NCI-H146 (cell line): ENCODE data around the gene LPIN3.
A peak's percentile ranks its signal among the peaks of the same experiment; 100 is the strongest.
"Not testable (repeated sequence)": the region's sequence is repeated elsewhere in the genome, so short reads cannot be mapped to it uniquely, and the experiment has no call there.

Experiments
- DNase-seq: peaks from one replicate; lab custom pipeline; 2025; lab: John Stamatoyannopoulos, UW

Gene LPIN3, protein sequence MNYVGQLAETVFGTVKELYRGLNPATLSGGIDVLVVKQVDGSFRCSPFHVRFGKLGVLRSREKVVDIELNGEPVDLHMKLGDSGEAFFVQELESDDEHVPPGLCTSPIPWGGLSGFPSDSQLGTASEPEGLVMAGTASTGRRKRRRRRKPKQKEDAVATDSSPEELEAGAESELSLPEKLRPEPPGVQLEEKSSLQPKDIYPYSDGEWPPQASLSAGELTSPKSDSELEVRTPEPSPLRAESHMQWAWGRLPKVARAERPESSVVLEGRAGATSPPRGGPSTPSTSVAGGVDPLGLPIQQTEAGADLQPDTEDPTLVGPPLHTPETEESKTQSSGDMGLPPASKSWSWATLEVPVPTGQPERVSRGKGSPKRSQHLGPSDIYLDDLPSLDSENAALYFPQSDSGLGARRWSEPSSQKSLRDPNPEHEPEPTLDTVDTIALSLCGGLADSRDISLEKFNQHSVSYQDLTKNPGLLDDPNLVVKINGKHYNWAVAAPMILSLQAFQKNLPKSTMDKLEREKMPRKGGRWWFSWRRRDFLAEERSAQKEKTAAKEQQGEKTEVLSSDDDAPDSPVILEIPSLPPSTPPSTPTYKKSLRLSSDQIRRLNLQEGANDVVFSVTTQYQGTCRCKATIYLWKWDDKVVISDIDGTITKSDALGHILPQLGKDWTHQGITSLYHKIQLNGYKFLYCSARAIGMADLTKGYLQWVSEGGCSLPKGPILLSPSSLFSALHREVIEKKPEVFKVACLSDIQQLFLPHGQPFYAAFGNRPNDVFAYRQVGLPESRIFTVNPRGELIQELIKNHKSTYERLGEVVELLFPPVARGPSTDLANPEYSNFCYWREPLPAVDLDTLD

DNA sequence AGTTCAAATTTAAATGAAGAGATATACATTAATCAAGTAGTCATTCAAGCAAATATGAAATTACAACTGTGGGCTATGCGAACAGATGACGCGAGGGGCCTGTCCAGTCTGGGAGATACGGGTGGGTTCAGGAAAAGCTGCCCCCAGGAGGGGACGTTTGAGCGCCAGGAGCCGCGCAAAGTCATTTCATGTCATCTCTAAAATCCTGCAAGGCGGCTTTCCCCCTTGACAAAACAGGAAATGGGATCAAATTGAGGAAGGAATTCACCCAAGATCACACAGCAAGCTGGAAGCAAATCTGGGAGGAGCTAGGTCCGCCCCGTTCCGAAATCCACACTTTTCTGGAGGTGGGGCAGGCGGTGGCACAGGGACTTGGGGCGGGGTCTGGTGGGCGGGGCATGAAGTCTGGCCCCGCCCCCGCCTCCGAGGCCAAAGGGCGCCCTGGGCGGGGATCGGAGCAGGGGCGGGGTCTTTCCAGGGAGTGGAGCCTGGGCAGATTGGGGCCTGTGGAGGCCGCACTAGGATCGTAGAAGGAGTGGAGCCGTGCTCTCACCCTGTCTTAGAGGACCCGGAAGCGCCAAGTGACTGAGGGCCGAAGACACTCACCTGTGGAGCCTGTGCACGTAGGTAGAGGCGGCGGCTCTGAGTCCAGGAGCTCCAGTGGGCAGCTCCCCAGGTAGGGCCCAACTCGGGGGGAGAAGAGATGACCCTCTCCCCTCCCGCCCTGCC, at the start of gene LPIN3:
TSS of gene LPIN3 (plus strand) at position 495 of the 729 bp plus-strand sequence. CDS start 4,983 bp downstream, outside the sequence.
- peak; percentile 93 for DNase-seq

DNA sequence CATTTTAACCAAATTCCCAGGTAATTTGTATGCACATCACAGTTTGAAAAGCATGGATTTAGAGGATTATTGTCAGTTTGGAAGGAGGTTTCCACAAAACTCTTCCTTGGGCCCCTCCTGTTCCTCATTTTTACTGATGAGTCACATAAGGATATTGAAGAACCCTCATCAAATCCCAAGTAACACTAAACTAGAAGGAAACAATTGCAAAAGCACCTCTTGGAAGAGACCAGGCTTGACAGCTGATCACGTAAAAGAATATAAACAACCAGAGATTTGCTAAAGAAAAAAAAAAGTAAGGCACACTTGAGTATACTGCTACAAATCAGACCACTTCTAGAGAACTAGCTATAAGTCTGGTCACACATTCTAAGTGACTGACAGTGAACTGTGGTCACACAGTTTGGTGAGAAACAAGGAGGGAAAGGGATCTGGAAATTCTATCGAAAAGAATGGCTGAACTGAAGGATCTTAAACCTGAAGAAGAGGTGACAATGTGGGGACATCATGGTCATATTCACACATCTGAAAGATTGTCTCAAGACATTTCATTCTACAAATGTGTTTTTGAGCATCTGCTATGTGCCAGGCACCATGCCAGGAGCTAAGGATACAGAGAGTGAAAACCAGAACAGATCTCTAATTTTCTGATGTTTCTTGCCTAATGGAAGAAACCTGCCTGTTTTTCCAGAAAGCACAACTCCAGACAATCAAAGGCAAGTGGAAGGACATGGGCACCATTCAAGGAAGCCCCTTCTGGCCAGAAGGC, 47.2 kb upstream of the LPIN3 start:
- DNase-seq = no peak

DNA sequence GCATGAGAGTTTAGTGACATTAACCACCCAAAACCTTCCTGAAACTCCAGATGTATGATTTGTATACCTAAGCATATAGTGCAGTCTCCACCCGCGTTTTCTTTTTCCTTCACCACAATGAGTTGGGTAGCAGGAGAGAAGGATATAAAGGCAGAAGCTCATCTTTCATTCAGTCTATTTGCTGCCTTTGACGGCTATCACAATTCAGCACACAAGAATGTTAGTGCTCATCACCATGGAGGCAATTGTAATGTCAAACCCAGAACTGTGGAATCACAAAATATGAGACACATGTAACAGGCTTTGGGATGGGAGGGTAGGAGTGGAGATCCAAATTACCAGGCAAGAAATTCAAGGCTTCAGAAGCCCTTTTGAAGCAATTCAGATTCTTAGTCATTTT, 40.7 kb upstream of the LPIN3 start:
- DNase-seq = no peak

DNA sequence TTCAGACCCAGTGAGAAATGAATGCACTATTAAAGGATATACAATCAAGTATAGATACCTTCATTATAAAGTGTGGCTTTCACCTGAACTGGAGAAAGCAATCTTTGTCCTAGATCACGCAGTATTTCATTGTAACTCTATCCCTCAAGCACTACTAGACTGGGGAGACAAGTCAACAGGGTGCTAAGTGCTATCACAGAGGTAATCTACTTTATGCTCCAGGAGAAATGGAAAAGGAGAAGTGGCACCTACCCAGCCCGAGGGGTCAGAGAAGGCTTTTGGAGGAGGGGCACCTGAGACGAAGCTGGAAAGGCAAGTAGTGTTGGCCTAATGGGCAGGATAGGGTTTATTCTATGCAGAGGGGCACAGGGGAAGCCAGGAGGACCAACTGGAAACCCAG, 40.2 kb upstream of the LPIN3 start:
- no peak for DNase-seq

DNA sequence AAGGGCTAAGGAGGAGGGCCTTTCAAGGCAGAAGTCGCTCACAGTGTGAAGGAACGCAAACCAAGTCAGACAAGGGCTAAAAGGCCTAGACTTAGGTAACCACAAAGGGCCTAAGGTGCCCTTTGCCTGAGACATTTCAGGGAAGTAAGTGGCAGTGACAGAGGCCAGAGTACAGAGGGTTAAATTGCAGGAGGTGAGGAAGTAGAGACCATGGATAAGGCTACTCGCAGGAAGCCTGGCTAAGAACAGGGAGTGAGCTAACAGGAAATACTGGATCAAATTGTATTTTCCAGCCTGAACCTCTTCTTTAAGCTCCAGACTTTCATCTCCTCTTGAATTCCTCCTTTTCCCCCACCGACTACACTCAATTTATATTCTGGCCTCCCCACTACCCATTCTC, 39.7 kb upstream of the LPIN3 start:
- DNase-seq = no peak

DNA sequence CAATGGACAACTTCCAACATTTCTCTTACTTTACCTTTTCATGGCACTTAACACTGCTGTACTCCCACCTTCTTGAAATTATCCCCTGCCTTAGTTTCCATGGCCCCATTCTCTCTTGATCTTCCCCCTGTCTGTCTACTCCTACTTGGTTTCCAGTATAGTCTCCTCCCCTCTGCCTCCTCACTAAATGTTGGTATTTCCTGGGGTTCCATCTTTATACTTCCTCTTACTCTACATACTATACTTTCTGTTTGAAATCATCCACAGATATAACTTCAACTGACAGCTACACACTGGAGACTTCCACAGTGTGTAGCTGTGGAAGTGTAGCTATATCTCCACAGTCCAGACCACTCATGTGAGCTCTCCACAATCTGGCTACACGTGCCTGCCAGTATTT, 36.6 kb upstream of the LPIN3 start:
- no peak for DNase-seq

DNA sequence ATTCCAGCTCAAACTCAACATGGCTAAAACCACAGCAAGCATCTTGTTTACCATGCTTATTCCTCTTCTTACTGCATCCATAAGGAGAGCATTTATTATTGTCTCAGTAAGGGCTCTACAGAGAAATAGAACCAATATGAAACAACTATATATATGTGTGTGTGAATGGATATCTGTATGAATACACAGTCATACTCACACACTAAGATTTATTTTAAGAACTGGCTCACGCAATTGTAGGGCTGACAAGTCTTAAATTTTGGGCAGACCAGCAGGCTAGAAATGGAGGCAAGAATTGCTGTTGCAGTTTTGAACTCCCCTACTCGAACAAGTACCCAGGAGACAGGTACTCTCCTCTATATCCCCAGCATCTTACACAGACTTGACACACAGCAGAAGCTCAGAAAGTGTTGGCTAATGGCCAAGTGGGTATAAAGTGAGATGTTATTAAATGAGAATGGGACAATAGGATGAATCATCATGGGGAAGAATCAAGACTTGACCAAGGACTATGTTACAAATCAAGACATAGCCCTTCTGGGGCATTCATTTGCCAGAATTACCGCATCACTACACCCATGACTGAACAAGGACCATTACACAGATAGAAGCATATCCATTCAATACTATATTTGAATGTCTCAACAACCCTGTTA, 36.1 kb upstream of the LPIN3 start:
- no peak for DNase-seq

DNA sequence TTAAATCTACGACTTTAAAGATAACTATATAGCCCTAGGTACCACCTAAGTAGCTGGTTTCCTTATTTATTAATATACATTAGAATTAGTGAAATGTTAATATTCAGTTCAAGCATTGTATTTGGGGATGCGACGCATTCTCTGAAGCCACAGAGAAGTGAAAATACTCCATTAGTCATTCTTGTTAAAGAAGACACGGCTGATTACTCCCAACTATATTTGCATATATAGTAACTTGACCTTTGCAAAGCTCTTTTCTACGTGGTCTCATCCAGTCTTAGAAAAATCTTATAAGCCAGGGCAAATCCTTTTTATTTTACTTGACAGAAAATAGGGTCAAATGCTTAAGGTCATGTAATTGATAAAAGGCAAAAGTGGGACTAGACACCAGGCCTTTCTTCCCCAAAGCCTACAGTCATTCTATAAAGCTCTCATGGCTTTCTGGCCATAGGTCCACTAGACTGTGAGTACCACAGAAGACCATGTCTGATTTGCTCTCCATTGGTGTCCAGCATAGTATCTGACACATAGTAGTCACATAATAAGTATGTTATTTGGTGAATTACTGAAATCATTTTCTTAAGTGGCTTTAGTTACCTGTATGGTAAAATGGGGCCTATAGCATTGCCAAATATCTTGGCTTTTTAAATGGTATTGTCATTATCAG, 34.4 kb upstream of the LPIN3 start:
- DNase-seq = no peak

DNA sequence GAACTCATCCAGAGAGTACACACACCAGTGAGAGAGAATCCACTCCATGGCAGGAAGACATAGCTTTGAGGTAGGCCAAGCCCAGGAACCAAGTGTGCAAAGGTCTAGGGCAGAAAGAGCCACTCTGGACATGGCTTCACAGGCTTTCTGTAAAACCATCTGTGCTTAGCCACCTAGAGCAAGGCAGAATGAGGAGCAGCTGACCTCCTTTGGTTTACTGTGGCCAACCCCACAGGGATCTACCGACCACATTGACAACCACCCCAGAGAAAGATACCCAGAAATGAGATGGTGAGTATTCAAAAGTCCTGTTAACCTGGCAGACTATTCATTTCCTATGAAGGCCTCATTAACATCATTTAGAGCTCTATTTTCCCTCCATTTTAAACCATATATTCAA, 33.6 kb upstream of the LPIN3 start:
- no peak for DNase-seq

DNA sequence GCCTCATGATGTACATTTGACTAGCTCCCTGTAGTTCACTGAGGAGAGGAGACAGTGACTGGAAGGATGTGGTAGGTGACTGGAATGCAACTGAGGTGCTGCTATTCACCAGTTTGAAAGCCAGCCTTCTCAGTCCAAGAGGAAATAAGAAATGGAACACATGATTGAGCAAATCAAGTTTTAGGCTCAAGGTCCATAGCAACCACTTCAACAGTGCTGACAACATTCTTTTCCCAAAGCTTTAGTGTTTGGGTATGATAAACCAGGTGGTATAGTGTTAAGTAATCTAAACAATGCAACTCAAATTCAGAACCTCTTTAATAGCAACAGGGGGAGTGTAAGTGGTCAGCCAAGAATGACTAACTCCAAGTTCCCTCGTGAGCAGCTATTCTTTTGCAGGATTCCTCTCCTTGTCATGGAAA, 32.3 kb upstream of the LPIN3 start:
- DNase-seq = no peak

DNA sequence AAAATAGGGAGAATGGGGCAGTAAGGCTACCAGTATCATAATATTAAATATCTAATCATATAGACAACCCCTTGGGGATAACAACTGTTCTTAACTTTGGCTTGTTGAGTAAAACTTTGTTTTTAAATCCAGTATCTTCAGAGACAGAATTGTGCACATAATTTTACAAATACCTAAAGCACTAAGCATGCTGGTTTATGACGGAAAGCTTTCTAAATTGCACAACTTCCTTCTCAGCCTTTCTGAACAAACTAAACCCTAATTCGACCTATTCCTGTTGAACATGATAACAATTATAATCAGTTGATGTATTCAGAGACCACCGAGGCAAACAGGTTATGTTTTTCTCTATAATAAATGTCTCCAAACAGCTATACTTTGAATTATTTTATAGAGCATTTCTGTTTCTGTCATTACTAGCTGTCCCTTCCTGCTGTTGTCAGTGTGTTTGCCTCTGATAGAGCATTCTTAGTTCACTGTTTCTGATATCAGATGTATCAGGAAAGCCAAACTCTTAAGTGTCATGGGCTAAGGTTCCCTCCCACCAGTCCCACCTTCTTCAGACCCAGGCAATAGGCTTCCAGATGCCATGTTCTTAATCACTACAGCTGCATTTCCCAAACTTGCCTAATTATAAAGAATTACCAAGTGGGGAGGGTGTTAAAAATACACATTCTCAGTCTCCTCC, 31.8 kb upstream of the LPIN3 start:
- DNase-seq = no peak

DNA sequence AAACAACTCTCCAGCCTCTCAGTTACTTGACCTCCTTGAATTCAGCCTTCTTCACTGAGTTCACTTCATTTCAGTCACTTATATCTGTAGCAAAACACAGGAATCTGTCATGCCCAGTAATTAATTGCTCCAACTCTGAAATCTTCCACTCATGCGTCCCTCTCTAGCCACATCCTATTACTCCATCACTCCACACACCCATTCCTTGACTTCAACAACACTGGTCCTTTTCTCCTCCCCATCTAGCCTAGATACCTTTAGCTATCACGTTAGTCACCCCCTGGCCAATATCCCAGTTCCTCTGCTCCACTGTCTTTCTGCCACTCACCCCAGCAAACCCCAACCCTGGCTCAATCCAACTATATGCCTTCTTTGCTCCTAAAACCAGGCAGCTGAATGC, 30.8 kb upstream of the LPIN3 start:
- no peak for DNase-seq

DNA sequence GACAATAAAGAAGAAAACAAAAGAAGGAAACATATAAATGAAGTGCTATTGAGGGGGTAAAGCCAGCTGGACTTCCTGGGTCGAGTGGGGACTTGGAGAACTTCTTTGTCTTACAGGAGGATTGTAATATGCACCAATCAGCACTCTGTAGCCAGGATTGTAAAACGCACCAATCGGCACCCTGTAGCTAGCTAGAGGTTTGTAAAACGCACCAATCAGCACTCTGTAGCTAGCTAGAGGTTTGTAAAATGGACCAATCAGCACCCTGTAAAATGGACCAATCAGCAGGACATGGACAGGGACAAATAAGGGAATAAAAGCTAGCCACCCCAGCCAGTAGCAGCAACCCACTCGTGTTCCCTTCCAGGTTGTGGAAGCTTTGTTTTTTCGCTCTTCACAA, 28.6 kb upstream of the LPIN3 start:
- not testable (repeated sequence) for DNase-seq

DNA sequence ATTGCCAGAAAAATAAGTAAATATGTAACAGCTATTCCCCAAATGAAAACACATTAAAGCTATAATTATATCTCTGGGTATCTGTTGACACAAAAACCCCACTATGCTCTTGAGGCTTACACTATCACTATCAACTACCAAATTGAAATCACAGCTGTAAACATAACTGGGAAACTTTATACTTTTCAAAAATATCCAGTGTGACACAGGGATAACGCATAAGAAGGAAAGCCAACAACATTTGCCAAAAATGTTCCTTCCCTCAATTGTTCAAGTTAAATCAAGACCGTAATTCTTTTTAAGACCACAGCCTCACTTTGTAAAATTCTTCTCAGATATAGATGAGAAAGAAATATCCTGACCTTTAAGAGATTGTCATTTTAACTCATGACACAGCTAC, 26.2 kb upstream of the LPIN3 start:
- no peak for DNase-seq

DNA sequence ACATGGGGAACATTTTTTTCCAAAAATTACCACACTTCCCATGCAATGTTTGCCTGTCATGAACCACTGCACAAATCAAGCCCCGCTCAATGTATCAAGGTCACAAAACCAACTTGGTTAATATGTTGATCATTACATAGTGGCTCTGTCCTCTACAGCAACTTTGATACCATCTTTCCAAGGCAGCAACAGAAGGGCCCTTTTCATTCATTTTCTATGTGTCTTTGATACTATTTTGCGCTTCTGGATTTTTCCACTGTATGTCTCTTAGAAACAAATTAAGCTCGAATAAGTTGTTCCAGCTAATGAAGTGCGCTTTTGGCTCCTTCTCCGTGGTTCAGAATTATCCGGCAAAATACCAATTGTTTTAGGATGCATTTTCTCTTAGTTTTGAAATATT, 24.6 kb upstream of the LPIN3 start:
- no peak for DNase-seq

DNA sequence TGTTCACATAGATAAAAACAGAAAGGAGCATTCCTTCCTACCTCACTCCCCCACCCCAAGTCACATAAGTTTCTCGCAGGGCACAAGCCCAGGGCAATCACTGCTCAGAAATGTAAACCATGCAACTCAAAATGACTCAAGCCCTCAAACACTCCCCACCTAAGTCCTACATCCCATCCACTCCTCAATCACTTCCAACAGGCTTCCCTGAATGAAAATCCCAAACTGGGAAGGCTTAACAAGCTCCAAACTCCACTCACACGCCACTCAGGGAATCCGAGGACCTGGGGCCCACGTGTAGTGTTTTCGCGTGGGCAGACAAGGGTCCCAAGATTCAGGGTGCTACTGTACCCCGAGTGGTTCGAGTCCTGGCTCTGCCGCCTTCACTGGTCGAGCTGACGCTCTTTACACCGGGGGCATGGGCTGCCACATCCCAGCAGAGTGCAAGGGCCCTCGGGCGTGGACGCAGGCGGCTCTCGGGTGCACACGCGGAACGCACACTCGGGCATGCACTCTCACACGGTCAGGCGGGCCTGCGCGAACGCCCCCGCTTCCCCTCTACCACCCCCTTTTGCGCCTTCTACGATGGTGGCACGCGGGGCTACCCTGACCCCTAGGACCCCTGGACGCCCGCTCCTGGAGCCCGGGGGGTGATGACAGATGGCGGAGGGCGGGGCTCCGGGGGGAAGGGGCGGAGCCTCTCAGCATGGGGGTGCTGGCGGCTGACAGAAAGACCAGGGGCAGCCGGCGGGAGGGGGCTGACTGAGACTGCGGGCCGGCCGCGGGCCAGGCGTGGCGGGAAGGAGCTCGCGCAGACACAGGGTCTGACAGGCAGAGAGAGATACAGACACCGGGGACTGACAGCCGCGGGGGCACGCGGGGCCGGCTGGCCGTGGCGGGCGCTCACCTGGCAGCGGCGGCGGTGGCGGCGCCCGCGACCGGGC, 23.7 kb upstream of the LPIN3 start:
- DNase-seq = peak; percentile 81

DNA sequence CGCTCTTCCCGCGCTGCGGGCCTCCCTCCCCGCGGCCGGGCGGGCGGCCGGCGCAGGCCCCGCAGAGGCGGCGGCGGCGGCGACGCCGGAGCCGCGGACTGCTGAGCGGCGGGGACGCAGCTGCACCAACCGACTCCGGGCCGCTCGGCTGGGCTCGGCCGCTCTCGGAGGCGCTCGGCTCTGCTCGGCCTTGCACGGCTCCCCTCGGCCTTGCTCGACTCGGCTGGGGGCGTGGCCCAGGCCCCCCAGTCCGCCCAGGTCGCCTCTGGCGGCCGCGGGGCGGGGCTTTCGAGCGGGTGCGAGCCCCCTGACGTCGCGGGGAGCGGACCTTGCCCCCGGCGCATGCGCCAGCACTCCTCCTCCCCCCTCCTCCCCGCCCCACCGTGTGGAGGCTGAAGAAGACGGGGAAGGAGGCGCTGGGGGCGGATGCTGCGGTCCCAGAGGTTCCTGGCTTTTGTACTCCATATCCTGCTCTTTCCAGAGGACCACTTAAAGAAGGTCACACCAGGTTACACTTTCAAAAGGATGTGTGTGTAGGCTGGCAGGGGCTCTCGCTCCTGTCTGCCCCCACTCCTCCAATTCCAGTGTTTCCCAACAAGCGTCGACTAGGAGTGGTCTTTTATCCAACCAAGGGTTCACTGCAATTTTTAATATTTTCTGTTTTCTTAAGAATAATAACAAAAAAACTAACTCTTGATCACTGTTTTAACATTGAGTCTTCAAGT, 22.9 kb upstream of the LPIN3 start, which contains the start of gene ZHX3:
TSS of gene ZHX3 (minus strand) at position 186 of the 725 bp plus-strand sequence. CDS start 112,815 bp downstream, outside the sequence.
- DNase-seq = peak; percentile 99

DNA sequence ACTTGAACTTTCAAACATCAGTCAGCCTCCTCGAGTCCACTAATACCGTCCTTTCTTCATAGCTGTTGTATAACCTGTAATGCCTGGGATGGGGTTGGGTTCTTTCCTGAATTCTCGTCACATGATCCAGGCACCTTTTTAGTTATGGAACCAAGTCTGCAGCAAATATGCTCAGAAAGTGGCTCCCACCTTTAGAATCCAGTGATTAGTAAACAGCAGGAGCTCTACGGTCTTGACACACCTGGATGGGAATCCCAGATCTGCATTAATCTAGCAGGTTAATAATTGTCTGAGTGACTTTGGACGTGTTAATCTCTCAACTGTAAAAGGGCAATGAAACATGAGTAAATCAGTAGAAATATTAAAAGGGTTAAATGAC, 22.4 kb upstream of the LPIN3 start:
- peak; percentile 43 for DNase-seq
